Fibroblast of mammary gland (primary cell): ENCODE data around the gene FBN1.

Experiments
- DNase-seq: peaks from one replicate; pipeline ENCODE4 v3.0.0-alpha.2; 2010; ENCODE audit warnings: low read depth
- H3K4me3 ChIP-seq: 2 replicates; pipeline ENCODE4 v1.5.1; 2011; ENCODE audit warnings: low read depth, mild to moderate bottlenecking, low read length, moderate library complexity; ENCODE audit not compliant: control insufficient read depth
- CTCF ChIP-seq: conservative IDR thresholded peaks from 2 replicates; pipeline ENCODE4 v1.5.1; 2011; ENCODE audit warnings: low read depth, low read length, inconsistent platforms; ENCODE audit not compliant: control insufficient read depth, insufficient read depth

FBN1 gene

GRCh38 chr15:48423896-48424475 is 221.5 kb downstream of the FBN1 start:
- no peak for DNase-seq
- H3K4me3 ChIP-seq: no peak overlapping the region
- TF ChIP-seq CTCF: no peak

DNA sequence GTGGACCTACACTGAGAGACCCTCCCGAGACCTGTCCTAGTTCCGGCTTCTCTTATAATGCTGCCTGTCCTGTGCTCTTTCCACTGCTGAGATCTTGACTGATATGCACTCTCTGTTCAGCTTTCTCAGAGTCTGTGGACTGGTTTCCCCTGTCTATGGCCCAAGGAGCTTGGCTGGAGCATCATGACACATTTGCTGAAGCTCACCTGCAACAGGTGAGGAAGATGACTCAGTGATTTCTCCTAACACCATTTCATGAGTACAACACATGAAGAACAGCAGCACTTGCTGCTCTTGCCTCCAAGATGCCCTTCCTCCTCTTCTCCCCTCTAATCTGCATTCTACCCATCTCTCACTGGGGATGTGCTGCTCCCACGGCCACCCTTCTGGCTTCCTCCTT is 222.2 kb downstream of the FBN1 start:
- TF ChIP-seq CTCF: no peak
- no peak overlapping the region for H3K4me3 ChIP-seq
- no peak for DNase-seq

GRCh38 chr15:48422401-48422800 is 223.1 kb downstream of the FBN1 start:
- no peak overlapping the region for H3K4me3 ChIP-seq
- no peak for TF ChIP-seq CTCF
- no peak for DNase-seq

GRCh38 chr15:48421362-48421761 is 224.1 kb downstream of the FBN1 start:
- H3K4me3 ChIP-seq: no peak overlapping the region
- TF ChIP-seq CTCF: no peak
- no peak for DNase-seq

GRCh38 chr15:48419896-48420295 is 225.6 kb downstream of the FBN1 start:
- no peak for DNase-seq
- no peak for TF ChIP-seq CTCF
- H3K4me3 ChIP-seq: no peak overlapping the region

GRCh38 chr15:48418343-48418742 is 227.2 kb downstream of the FBN1 start:
- no peak for DNase-seq
- no peak for TF ChIP-seq CTCF
- no peak overlapping the region for H3K4me3 ChIP-seq

GRCh38 chr15:48416301-48416700 is 229.2 kb downstream of the FBN1 start:
- no peak overlapping the region for H3K4me3 ChIP-seq

More at GRCh38 chr15:48416301-48416700, 229.2 kb downstream of the FBN1 start:
- no peak for TF ChIP-seq CTCF
- no peak for DNase-seq
